ENCODE measurements around the gene RACGAP1.

DNA sequence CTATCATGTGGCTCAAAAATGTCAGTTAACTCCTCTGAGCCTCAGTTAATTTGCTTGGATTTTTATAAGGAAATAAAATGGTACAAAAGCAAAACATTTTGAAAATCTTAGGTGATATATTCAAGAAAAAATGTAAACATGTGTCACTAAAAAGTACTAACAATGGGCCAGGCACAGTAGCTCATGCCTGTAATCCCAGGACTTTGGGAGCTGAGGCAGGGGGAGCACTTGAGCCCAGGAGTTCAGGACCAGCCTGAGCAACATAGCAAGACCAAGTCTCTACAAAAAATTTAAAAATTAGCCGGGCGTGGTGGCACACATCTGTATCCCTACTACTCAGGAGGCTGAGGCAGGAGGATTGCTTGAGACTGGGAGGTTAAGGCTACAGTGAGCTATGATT lies 26.8 kb downstream of the RACGAP1 start:
- TF ChIP-seq CSDC2 (CRISPR knock-in tag; IDR thresholded peaks at IDR 0.05), result no peak
- TF ChIP-seq, protein P1, sequence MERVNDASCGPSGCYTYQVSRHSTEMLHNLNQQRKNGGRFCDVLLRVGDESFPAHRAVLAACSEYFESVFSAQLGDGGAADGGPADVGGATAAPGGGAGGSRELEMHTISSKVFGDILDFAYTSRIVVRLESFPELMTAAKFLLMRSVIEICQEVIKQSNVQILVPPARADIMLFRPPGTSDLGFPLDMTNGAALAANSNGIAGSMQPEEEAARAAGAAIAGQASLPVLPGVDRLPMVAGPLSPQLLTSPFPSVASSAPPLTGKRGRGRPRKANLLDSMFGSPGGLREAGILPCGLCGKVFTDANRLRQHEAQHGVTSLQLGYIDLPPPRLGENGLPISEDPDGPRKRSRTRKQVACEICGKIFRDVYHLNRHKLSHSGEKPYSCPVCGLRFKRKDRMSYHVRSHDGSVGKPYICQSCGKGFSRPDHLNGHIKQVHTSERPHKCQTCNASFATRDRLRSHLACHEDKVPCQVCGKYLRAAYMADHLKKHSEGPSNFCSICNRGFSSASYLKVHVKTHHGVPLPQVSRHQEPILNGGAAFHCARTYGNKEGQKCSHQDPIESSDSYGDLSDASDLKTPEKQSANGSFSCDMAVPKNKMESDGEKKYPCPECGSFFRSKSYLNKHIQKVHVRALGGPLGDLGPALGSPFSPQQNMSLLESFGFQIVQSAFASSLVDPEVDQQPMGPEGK (CRISPR knock-in tag; IDR thresholded peaks at IDR 0.05; ENCODE audit: borderline replicate concordance), result no peak
- TF ChIP-seq, protein P2, sequence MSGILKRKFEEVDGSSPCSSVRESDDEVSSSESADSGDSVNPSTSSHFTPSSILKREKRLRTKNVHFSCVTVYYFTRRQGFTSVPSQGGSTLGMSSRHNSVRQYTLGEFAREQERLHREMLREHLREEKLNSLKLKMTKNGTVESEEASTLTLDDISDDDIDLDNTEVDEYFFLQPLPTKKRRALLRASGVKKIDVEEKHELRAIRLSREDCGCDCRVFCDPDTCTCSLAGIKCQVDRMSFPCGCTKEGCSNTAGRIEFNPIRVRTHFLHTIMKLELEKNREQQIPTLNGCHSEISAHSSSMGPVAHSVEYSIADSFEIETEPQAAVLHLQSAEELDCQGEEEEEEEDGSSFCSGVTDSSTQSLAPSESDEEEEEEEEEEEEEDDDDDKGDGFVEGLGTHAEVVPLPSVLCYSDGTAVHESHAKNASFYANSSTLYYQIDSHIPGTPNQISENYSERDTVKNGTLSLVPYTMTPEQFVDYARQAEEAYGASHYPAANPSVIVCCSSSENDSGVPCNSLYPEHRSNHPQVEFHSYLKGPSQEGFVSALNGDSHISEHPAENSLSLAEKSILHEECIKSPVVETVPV (CRISPR knock-in tag; IDR thresholded peaks at IDR 0.05), result no peak
